GM21786 (cell line): Measurements from ENCODE around the gene SPSB4.

ENCODE experiments used
- ATAC-seq: cut with Tn5 transposase; IDR thresholded peaks from one replicate; pipeline ENCODE4 v1.9.1; 2021; ENCODE audit not compliant: unreplicated experiment

SPSB4 gene

DNA sequence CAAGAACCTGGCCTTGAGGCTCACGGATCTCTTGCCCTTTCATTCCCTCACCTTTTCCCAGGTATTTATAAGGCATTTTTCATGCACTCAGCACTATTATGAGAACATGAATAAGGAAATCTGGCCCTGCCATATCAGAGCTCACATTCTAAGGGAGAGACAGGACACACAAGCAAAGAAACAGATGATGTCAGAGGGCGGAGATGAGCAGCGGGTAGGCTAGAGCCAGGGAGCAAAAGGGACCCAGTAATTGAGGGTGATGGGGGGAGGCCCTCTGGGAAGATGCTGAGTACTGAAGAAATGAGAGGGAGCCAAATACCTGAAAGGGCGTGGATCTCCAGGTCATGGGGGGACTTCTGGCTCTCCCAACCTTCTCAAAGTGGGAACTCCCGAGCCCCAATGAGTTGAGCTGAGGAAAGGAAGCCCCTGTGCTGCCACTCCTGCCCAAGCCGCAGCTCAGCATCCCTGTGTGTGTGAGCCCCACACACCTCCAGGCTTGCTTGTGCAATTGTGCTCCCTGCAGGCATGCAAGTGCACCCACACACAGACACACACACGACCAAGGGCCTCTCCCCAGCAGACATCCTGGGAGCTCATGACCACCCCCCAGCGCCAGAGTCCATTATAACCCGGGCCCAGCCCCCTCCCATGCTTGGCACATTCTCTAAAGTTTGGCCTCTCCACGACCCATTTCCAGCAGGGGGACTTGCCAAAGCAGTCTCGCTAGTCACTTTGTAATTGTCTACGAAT is 99.1 kb downstream of the SPSB4 start:
- ATAC-seq: no peak

DNA sequence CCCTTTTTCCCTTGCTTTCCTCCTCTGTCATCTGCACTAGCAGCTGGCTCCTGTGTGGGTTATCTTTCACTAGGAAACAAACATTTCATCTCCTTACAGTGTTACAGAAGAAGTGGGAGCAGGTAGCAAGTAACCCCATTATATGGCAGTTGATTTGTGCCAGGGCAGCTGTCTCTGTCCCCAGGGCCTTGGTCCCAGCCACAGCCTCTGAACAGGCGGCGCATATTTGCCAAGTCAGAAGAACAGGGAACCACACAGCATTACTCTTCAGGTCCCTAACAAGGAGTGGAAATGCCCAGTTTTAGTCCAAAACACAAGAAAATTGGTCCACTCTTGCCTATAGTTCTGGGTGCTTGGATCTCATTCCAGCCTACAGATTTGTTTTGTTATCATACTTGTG is 99.8 kb downstream of the SPSB4 start:
- ATAC-seq: no peak

DNA sequence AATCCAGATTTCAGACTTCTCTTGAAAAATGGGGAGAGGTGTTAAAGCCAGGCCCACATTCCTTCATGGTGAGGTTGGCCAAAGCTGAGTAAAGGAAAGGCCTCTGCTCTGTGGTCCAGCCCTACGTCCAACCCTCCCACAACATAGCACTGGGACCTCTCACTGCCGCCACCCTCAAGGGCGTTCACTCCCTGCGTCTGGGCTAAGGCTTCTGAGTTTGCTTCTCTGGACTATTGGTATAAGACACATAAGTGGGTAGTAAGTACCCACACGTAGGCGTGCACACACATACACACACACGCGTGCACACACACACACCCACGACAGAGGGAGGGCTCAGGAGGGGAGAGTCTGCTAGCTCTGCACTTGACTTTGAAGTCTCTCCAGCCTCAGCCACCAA is 100.3 kb downstream of the SPSB4 start:
- no peak for ATAC-seq

DNA sequence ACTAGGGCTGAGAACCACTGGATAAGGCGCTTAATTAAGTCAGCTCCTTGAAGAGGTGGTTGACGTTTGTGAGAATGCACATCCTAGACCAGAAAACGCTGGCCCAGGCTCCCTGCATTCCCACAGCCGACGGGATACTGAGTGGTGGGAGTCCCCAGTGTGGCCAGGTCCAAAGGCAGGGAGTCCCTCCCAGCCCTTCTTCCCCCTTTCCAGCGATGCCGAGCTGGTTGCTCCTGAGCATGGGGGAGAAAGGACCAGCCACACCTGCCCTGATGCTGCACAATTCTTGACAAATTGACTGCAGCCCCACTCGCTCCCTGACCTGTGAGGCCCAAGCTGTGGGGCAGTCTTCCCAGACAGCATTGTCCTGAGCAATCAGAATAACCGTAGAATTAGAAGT is 101.0 kb downstream of the SPSB4 start:
- no peak for ATAC-seq

DNA sequence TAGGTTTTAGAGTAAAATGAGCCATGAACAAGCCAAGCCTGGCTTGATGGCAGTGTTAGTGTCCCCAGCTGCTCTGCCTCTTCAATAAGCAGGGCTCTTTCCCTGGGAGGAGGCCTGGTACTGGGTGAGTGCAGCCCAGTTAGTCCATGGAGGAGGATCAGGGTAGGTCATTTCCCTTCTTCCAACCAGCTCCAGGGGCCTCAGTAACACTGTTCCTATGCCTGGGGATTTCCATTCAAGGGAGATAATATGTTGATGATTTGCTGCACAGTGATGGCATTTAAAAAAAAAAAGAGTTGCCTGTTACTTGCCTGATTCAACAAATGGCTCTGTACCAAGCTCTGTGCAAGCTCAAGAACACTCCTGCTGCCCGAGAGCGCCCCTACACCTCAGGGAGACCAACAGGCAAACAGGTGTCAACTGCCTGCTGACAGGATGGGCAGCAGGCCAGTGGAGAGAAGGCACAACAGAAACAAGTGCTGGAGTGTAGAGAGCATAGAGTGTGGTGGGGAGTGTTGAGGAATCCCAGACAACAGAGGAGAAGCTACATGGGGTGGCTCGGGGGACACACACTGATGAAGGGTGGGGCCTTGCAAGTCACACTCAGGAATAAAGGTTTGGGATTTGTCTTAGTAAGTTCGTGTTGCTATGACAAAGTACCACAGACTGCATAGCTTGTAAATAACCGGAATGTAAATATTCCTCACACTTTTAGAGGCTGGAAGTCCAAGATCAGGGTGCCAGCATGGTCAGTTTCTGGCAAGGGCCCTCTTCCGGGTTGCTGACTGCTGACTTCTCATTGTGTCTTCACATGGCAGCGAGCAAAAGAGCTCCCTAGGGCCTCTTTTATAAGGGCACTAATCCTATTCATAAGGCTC is 101.9 kb downstream of the SPSB4 start:
- ATAC-seq: no peak

DNA sequence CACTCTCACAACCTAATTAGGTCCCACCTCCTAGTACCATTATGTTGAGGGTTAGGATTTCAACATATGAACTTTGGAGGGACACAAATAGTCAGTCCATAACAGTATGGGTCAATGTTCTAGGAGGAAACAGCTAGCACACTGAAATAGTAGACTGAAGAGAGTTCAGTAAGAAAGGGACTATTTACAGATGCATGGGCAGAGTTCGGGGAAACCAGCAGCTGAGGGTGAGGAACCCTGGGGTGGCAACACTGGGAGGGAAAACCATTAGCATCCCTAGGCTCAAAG is 102.5 kb downstream of the SPSB4 start:
- ATAC-seq: no peak

DNA sequence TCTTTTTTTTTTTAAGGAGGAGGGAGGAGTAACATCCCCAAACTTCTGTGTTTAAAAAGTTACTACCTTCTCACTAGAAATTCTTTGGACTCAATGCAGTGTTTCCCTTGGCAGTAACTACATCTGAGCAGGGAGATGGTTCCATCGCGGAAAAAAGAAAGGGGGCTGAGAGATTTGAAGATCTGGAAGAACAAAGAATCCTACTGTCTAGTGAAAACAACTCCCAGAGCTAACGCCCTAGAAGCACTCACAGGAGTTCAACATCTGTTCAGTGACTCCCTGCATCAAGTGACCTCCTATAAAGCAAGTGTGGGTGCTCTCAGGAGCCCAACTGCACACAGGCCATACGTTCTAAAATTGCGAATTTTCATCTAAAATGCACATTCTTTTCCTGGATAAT is 113.7 kb downstream of the SPSB4 start:
- ATAC-seq: no peak

DNA sequence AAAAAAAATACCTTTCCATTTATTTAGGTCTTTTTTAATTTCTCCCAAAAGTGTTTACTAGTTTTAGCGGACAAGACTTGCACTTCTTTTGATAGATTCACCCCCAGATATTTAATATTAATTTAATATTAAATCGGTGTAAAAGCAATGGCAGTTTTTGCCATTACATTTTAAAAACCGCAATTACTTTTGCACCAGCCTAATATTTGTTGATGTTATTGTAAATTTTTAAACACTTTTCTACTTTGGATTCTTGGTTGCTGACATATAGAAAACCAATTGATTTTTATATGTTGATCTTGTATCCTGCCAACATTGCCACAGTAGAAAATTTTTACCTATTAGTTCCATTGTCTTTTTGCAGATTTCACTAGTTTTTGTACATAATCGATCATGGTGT is 116.5 kb downstream of the SPSB4 start:
- no peak for ATAC-seq

DNA sequence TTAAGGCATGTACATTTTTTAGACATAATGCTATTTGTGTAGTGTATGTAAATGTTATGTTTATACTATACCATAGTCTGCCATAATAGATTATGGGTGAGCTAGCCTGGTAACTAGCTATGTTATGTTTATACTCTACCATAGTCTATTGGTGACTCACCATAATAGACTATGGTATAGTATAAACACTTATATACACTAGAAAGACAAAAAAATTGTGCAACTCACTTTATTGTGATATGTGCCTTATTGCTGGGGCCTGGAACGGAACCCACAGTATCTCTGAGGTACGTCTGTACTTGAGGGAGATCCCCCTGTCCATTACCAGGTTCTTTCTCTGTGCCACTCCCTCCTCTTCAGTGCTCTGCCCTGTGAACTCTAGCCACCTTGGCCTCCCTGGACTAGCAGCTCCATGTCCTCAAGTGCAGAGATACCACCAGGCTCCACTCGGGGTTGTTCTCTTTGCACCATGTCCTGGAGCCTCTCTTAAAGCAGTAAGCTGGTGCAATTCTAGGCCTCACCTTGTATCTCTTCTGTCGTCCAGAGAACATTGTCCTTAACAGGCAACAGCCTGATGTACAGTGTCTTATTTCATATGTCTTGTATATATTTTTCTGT is 119.6 kb downstream of the SPSB4 start:
- ATAC-seq: no peak

DNA sequence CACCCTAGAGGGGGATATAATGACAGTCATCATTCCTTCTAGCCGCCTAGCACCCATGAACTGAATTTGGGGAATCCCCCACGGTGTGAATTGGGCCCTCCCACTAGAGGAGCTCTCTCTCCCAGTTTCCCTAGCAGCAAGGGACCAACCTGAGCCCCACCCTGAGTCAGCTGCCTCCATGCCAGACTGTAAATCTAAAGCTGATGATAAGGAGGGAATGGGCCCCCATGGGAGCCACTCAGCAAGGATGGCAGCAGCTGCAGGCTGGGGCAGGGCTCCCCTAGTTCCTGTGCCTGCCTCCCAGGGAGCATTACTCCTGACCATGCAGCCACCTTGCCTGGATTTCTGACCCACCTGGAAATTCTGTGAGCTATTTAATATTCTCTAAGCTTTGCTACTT is 123.5 kb downstream of the SPSB4 start:
- no peak for ATAC-seq

DNA sequence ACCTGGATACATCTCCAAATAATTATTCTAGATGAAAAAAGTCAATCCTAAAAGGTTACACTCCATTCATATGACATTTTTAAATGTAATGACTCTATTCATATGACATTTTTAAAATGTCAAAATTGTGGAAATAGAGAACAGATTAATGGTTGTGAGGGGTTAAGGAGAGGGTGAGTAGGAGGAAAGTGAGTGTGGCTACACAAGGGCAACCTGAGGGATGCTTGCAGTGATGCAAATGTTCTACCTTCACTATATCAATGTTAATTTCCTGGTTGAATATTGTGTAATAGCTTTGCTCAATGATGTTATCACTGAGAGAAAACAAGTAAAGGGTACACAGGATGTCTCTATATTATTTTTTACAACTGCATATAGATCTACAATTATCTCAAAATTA is 125.6 kb downstream of the SPSB4 start:
- no peak for ATAC-seq

DNA sequence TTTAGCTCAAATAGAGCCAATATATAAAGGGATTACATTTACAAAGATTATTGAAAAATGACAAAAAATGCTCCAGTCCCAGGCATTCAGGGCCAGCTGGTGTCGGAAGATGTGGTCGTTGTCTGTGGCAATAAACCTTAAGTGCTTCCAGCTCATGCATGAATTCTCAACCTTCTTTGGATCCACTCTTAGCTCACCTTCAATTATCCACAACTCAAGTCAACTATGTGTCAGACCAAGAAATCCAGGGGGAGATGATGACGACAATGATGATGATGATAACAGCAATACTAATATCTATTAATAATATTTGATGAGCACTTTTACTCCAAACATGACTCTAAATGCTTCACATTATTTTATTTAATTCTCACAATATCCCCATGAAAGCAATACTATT is 126.9 kb downstream of the SPSB4 start:
- no peak for ATAC-seq

DNA sequence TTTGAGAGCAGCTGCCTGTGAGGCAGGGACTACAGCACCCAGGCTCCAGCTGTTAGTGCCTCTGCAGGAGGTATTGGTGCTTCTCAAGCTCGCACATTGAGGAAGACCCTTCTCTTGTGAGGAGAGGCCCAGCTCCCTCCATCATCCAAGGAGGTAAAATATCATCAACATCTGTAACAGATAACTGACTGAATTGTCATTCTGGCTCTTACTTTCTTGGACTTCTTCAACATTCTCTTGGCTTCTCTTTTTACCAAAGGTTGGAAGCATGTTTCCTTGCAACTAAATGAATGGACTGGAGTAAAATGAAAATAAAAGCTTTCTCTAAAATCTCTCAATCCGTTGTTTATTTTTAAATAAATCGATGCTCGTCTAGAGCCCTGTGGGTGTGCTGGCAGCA is 127.4 kb downstream of the SPSB4 start:
- ATAC-seq: no peak

DNA sequence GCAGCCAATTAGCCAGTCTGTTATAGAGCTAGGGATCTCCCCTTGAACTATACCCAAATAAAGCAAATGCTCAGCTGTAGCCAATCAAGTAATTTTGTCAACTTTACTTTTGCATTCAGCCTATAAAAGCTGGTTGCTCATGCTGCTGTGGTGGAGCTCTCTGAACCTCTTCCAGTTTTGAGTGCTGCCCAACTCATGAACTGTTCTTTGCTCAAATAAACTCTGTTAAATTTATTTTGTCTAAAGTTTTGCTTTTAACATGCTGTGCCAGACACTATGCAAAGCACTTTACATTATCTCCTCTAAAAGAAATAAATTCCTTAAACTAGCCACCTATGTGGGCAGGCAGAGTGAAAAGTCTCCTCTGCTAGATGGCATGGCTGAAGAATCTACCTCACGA is 128.8 kb downstream of the SPSB4 start:
- ATAC-seq: no peak

DNA sequence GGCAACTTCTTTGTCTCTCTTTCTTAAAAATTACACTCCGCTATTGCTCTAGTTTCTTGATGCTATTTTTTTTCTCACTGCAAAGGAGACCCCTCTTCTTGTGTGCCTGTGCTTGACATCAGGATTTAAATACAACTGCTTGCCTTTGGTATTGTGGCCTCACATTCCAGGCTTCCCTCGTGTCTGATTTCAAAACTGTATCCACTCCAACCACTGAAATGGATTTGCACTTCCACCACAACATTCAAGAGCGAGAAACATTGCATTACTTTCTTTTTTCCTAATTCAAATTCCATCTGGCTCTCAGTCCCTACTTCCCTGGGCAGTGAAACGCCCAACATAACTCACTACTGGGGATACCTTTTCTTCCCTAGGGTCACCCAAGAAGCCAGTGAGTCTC is 130.0 kb downstream of the SPSB4 start:
- ATAC-seq: no peak

DNA sequence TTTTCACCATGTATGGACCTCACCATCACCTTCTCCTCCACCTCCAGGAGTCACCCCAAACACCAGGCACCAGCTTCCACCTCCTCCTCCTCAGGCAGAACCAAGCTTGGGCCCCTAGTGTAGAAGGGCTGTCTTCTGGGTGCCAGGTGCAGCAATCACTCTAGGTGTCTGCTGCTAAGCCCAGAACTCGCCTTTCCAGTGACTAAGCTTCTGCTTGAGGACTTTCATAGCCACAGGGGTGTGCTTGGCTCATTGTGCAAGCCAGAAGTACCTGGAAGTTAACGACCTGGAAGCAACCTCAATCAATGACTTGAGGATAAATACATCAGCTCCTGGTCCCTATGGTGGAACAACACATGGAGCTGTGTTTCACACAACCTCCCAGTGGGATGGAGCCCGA is 130.7 kb downstream of the SPSB4 start:
- ATAC-seq: no peak

DNA sequence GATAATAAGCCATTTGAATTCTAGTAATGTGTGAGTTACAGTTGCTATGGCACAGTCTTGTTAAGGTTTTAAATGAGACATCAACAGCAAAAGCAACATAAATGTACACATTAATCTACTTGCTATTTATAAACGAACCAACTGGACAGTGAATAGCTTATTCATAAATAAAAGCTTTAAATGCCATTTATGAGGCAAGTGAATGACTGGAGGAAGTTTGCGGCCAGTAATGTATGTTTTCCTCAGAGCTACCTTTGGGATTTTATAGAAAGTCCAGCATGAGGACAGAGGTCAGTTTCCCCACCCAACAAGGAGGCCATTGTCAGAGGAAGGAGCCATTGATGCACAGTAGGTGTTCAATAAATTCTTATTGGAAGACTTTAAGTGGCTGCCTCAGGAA is 132.5 kb downstream of the SPSB4 start:
- ATAC-seq: no peak

DNA sequence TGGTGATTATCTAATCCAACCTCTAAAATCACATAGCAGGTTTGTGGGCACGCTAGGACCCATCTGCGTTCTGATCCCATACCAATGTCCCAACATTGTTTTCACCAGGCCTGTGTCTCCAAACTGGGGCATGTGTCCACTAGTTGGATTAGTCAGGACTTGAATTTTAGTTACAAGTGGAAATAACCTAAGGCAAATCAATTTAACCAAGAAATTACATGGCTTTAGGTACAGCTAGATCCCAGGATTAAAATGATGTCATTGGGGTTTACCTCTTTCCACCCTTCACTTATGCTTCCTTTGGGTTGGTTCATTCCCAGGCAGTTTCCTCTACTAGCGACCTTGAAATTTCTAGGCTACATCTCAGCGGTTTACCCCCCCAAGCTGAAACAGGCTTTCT is 133.3 kb downstream of the SPSB4 start:
- no peak for ATAC-seq

DNA sequence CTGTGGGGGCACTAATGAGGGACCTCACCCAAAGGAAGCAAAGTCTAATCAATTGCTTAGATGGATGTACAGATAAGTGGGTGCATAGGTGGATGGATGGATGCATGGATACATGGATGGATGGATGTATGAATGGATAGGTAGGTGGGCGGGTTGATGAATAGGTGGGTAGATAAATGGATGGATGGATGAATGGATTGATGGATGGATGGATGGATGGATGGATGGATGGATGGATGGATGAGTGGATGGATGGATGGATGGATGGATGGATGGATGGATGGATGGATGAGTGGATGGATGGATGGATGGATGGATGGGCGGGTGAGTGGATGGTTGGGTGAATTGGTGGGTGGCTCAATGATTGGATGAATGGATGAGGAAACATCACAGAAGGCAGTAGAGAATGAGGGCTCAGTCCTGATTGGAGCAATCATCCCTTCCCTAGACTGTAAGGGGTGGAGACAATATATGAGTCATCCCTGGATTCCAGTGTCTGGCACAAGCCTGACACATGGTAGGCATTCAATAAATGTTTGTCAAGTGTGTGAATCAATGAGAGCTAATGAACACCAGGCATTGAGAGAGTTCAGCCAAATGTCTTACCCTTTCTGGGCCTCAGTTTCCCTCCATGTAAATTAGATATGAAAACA is 140.1 kb downstream of the SPSB4 start:
- no peak for ATAC-seq

DNA sequence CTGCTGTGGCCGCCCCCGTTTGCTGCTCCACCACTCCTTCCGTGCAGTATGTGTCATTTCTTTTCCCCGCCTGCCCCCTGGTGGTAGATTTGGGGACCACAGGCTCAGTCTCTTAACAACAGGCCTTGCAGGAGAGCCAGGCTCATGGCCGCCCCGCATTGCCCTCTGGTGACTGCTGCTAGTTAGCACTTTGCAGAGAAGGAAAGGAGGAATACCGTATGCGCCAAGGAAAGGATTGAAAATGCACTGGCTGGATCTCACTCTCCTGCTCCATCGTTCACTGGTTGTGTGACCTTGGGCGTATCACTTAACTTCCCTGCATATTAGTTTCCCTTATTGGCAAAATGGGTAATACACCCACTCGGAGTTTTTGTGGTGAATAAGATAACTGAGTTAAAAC is 141.2 kb downstream of the SPSB4 start:
- peak; percentile 100 for ATAC-seq

DNA sequence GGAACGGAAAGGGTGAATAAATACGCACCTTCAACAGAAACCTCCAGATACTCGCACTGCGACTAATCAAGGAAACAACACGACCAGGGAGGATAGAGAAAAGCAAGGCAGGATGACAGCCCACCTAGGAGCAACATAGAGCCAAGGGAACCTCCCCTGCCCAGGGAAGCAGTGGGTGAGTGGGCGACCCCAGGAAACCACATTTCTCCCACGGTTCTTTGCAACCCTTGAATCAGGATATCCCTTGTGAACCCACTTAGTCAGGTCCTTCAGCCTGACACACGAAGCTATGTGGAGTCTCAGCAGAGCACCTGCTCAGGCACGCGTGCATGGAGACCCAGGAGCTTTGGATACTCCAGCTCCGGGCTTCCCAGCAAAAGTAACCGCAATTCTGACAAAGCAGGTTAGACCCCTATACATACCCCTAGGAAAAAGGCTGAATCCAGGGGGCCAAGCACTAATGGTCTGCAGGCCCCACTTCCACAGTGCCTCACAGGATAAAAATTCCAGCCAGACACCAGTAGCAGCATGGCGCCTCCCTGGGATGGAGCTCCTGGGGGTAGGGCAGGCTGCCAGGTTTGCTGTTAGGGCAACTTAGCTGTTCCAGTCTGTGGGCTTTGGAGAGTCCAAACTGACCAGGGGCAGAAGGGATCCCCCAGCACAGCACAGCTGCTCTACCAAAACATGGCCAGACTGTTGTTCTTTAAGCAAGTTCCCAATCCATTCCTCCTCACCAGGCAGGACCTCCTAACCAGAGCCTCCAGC is 142.1 kb downstream of the SPSB4 start:
- no peak for ATAC-seq
